B cell (primary cell): ENCODE data around the gene SLC17A1. TPM values are rescaled to one million over a fixed set of nuclear protein-coding genes. Genes with fewer than 3 reads are reported as not detected.

Experiments
- ATAC-seq: fragments of 200-7000 bp; cut with Tn5 transposase; one replicate; pipeline ENCODE4 v1.10.0; 2021; ENCODE audit warnings: low read depth, mild to moderate bottlenecking, moderate number of reproducible peaks, moderate library complexity
- CTCF ChIA-PET: fragments of 350-600 bp; sonication (Branson Sonifier 250); formaldehyde crosslinking; loops from one replicate; lab custom pipeline; 2021; ENCODE audit warnings: antibody characterized with exemption, inconsistent platforms; lab: Charles Lee
- POLR2A ChIA-PET: fragments of 350-600 bp; sonication (Branson Sonifier 250); formaldehyde crosslinking; loops from one replicate; lab custom pipeline; 2021; ENCODE audit warnings: antibody characterized with exemption; lab: Charles Lee
- DNase-seq: peaks from one replicate; pipeline ENCODE4 v3.0.0; 2013
- H2AFZ ChIP-seq: 2 replicates; pipeline ENCODE4 v1.6.1; 2012; ENCODE audit warnings: mild to moderate bottlenecking, low read depth, low read length; ENCODE audit not compliant: insufficient read depth, poor library complexity, severe bottlenecking
- H3K27ac ChIP-seq, 2 donors: 1 replicate in 1 of 2; 2 replicates in 1 of 2; pipeline ENCODE4 v1.5.1; 2012 to 2013; ENCODE audit warnings: low read length in 2 of 2, mild to moderate bottlenecking in 2 of 2, moderate library complexity in 1 of 2
- H3K27me3 ChIP-seq, 4 experiments: fragments of 200-600 bp in 1 of 4; sonication (generic) in 1 of 4; replicated peaks in 1 of 4; 1 replicate in 2 of 4; 2 replicates in 2 of 4; pipeline versions ENCODE4 v1.6.1 to v1.7.0; 2013 to 2016; ENCODE audit warnings: low read length in 3 of 4, mild to moderate bottlenecking in 2 of 4, mixed read lengths in 1 of 4, moderate library complexity in 1 of 4; ENCODE audit not compliant: insufficient read depth in 4 of 4, control insufficient read depth in 3 of 4; ENCODE audit errors: control extremely low read depth in 1 of 4
- H3K36me3 ChIP-seq, 2 experiments: replicated peaks in 1 of 2; 1 replicate in 1 of 2; 2 replicates in 1 of 2; pipeline versions ENCODE4 v1.6.1 to v1.7.1; 2013; ENCODE audit warnings: low read length in 1 of 2; ENCODE audit not compliant: insufficient read depth in 2 of 2, control insufficient read depth in 1 of 2; ENCODE audit errors: control extremely low read depth in 1 of 2, extremely low read depth in 1 of 2
- H3K4me1 ChIP-seq, 2 donors: fragments of 200-600 bp in 1 of 2; sonication (generic) in 1 of 2; 1 replicate in 1 of 2; 2 replicates in 1 of 2; pipeline versions ENCODE4 v1.5.1 to v1.6.1; 2013 to 2017; ENCODE audit warnings: low read length in 2 of 2; ENCODE audit not compliant: control insufficient read depth in 2 of 2, insufficient read depth in 2 of 2
- H3K4me2 ChIP-seq: replicated peaks from 2 replicates; pipeline ENCODE3; 2012; ENCODE audit warnings: mild to moderate bottlenecking, low read depth, low read length; ENCODE audit not compliant: poor library complexity, severe bottlenecking
- H3K4me3 ChIP-seq, 5 experiments: fragments of 200-600 bp in 1 of 5; sonication (generic) in 1 of 5; 1 replicate in 3 of 5; 2 replicates in 2 of 5; pipeline versions ENCODE4 v1.5.1 to v1.7.0; 2011 to 2016; ENCODE audit warnings: low read length in 4 of 5, mild to moderate bottlenecking in 4 of 5, low read depth in 2 of 5, control low read depth in 1 of 5, moderate library complexity in 1 of 5; ENCODE audit not compliant: insufficient read depth in 1 of 5; ENCODE audit errors: control extremely low read depth in 1 of 5, extremely low read depth in 1 of 5
- H3K79me2 ChIP-seq: fragments of 200-600 bp; sonication (generic); one replicate; pipeline ENCODE4 v1.6.0; 2016; ENCODE audit warnings: low read length; ENCODE audit not compliant: control insufficient read depth, insufficient read depth
- H3K9ac ChIP-seq: fragments of 200-600 bp; sonication (generic); 2 replicates; pipeline ENCODE4 v1.6.1; 2017; ENCODE audit warnings: mild to moderate bottlenecking, low read length, moderate library complexity
- H3K9me3 ChIP-seq, 3 donors: one replicate each; pipeline versions ENCODE4 v1.6.1 to v1.7.1; 2013; ENCODE audit warnings: low read length in 2 of 3; ENCODE audit not compliant: control insufficient read depth in 2 of 3, insufficient read depth in 1 of 3; ENCODE audit errors: control extremely low read depth in 1 of 3
- H4K20me1 ChIP-seq: 2 replicates; pipeline ENCODE4 v1.6.0; 2012; ENCODE audit warnings: mild to moderate bottlenecking, low read length; ENCODE audit not compliant: insufficient read depth, control insufficient read depth, poor library complexity, severe bottlenecking
- H3K27ac Mint-ChIP-seq: one replicate; pipeline ENCODE4 v1.8.0; 2021; ENCODE audit warnings: mixed read lengths
- H3K27me3 Mint-ChIP-seq: one replicate; pipeline ENCODE4 v1.8.0; 2021; ENCODE audit warnings: mixed read lengths
- H3K4me1 Mint-ChIP-seq: one replicate; pipeline ENCODE4 v1.8.0; 2021; ENCODE audit warnings: mixed read lengths
- H3K4me3 Mint-ChIP-seq: one replicate; pipeline ENCODE4 v1.8.0; 2021; ENCODE audit warnings: mixed read lengths
- H3K9me3 Mint-ChIP-seq: one replicate; pipeline ENCODE4 v1.8.0; 2022; ENCODE audit warnings: mixed read lengths; ENCODE audit not compliant: insufficient read depth
- EZH2 ChIP-seq: IDR thresholded peaks from 2 replicates; pipeline ENCODE4 v1.6.1; 2012; ENCODE audit warnings: borderline replicate concordance, low read depth, mild to moderate bottlenecking, moderate library complexity, low read length; ENCODE audit not compliant: insufficient read depth, poor library complexity, severe bottlenecking
- intact Hi-C: fragments of 100-400 bp; cut with micrococcal nuclease; formaldehyde crosslinking; loops from one replicate; pipeline ENCODE4 v1.10.0; 2022
- polyA plus RNA-seq: library from polyadenylated mRNA; depleted of rRNA; stranded (reverse); fragments of >200 nt; gene quantifications from 2 replicates; pipeline ENCODE4 v1.2.3, GENCODE V29; 2012
- total RNA-seq, 2 donors: library from RNA; stranded (reverse); fragments of 120-200 nt in 1 of 2; gene quantifications; 1 replicate in 1 of 2; 2 replicates in 1 of 2; pipeline versions ENCODE4 v1.2.3 to v1.2.4, GENCODE V29; 2013 to 2022
- TF ChIP-seq, protein P1 (sequence below): fragments of 200-600 bp; IDR thresholded peaks from one replicate; pipeline ENCODE4 v1.8.0; 2022; ENCODE audit warnings: antibody characterized with exemption, mild to moderate bottlenecking

The SLC17A1 gene
- total and polyA plus RNA-seq, 2 donors (not counting 1 experiment from before 2014, with no cell fraction given), result not detected

DNA sequence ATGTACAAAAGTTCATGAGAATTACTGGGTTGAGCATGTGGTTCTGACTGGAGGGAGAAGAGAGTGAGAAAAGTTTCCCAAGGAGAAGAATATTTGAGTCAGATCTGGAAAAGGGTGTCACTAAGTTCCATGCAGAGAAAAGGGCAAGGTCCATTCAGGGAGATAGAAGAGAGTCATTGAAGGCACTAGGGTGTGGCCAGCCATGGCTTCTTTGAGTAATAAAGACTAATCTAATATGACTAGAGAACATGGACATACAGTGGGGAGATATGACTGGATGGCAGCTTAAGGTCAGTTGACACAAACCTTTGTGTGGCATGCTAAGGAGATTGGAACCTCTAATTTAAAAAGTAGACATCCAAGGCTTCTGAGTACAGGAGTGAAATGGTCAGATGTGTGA, 88.0 kb downstream of the SLC17A1 start:
- intact Hi-C loops, result no loop called here
- H3K27me3 Mint-ChIP-seq, result peaks cover 8% of the 10 kb centered on the region
- Histone ChIP-seq H4K20me1 (no peaks in the 10 kb centered on the region), H3K4me1 (no peaks in the 10 kb centered on the region), H2AFZ (no peak overlapping the region), H3K4me2 (no peak overlapping the region), H3K27ac (no peak overlapping the region), H3K4me3 (no peak overlapping the region), H3K36me3 (no peaks in the 10 kb centered on the region), H3K79me2 (no peaks in the 10 kb centered on the region), H3K9me3 (peaks cover 0 to 3% (median 2%) of the 10 kb centered on the region in 3 donors), H3K9ac (no peak overlapping the region), H3K27me3 (peaks cover 0 to under 1% (median 0%) of the 10 kb centered on the region in 4 experiments)
- no peak for DNase-seq
- ATAC-seq, result no peak
- no peak overlapping the region for H3K4me3 Mint-ChIP-seq
- H3K27ac Mint-ChIP-seq, result no peak overlapping the region
- ChIA-PET POLR2A (no interaction called here), CTCF (no interaction called here)
- no peak for TF ChIP-seq EZH2
- TF ChIP-seq, protein P1, sequence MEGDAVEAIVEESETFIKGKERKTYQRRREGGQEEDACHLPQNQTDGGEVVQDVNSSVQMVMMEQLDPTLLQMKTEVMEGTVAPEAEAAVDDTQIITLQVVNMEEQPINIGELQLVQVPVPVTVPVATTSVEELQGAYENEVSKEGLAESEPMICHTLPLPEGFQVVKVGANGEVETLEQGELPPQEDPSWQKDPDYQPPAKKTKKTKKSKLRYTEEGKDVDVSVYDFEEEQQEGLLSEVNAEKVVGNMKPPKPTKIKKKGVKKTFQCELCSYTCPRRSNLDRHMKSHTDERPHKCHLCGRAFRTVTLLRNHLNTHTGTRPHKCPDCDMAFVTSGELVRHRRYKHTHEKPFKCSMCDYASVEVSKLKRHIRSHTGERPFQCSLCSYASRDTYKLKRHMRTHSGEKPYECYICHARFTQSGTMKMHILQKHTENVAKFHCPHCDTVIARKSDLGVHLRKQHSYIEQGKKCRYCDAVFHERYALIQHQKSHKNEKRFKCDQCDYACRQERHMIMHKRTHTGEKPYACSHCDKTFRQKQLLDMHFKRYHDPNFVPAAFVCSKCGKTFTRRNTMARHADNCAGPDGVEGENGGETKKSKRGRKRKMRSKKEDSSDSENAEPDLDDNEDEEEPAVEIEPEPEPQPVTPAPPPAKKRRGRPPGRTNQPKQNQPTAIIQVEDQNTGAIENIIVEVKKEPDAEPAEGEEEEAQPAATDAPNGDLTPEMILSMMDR, result no peak
- H3K4me1 Mint-ChIP-seq, result peaks cover under 1% of the 10 kb centered on the region
- H3K9me3 Mint-ChIP-seq, result no peaks in the 10 kb centered on the region

DNA sequence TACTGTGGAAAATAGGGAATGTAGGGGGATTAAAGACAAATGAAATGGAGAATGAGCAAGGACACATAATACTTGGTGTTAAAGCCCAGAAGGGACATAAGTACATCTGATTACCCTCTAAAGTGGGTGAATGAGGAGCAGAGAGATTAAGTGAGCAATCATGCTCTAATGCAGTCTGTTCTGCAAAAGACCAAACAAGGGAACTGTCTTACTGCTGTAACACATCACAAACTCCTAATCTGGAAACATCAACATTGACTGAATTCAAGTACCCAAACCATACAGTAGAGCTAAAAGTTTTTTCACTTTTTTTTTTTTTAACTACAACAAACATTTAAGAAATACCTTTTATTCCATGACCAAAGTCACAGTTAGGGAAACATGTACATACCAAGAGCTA, 96.6 kb downstream of the SLC17A1 start:
- H3K79me2 ChIP-seq, result no peaks in the 10 kb centered on the region
- H3K27ac Mint-ChIP-seq, result no peak overlapping the region
- no peaks in the 10 kb centered on the region for H4K20me1 ChIP-seq
- POLR2A ChIA-PET, result no interaction called here
- no peak for TF ChIP-seq EZH2
- TF ChIP-seq, protein P1, result no peak
- H3K9ac ChIP-seq, result no peak overlapping the region
- H3K4me1 ChIP-seq, result no peaks in the 10 kb centered on the region
- H3K27me3 ChIP-seq, result peaks cover 0 to 23% (median 6%) of the 10 kb centered on the region in 4 experiments
- H3K36me3 ChIP-seq, result no peaks in the 10 kb centered on the region
- H2AFZ ChIP-seq, result no peak overlapping the region
- H3K4me1 Mint-ChIP-seq, result no peaks in the 10 kb centered on the region
- intact Hi-C loops, result no loop called here
- H3K4me2 ChIP-seq, result no peak overlapping the region
- no peak overlapping the region for H3K4me3 ChIP-seq
- H3K27me3 Mint-ChIP-seq, result peaks cover 52% of the 10 kb centered on the region
- H3K27ac ChIP-seq, result no peak overlapping the region
- CTCF ChIA-PET, result no interaction called here
- H3K9me3 ChIP-seq, result peaks cover 0 to 12% (median 9%) of the 10 kb centered on the region in 3 donors
- H3K4me3 Mint-ChIP-seq, result no peak overlapping the region
- no peak for DNase-seq
- peaks cover 14% of the 10 kb centered on the region for H3K9me3 Mint-ChIP-seq
- ATAC-seq, result no peak

Other genes starting within 250 kb of the SLC17A1 start
- not detected in 2 replicates for gene SCGN, start 179.8 kb downstream of the SLC17A1 start, total RNA-seq
- not detected in 2 replicates for gene SCGN, start 179.8 kb downstream of the SLC17A1 start, polyA plus RNA-seq
- gene SLC17A4, start 77.3 kb downstream of the SLC17A1 start, total RNA-seq, result not detected in 2 replicates
- not detected in 2 replicates for gene SLC17A4, start 77.3 kb downstream of the SLC17A1 start, polyA plus RNA-seq
- not detected in 2 replicates for gene SLC17A3, start 42.2 kb upstream of the SLC17A1 start, total RNA-seq
- gene SLC17A3, start 42.2 kb upstream of the SLC17A1 start, polyA plus RNA-seq, result 0.19 TPM in 1 of 2 replicates, not detected in the other
- not detected in 2 replicates for gene SLC17A2, start 98.6 kb upstream of the SLC17A1 start, total RNA-seq
- gene SLC17A2, start 98.6 kb upstream of the SLC17A1 start, polyA plus RNA-seq, result not detected in 2 replicates
- 57.2 and 57.5 TPM in 2 replicates for gene TRIM38, start 130.8 kb upstream of the SLC17A1 start, total RNA-seq
- 29.3 and 33.3 TPM in 2 replicates for gene TRIM38, start 130.8 kb upstream of the SLC17A1 start, polyA plus RNA-seq